ENCODE measurements around the gene ABHD10.

Gene ABHD10

GRCh38 chr3:112019716-112020115, 40.9 kb downstream of the ABHD10 start:
- no peak overlapping the region for H3K18ac ChIP-seq (ENCODE audit: low read length)
- H3K27me3 ChIP-seq (ENCODE audit: insufficient read depth, low read length, poor library complexity): no peaks in the 10 kb centered on the region
- H3K56ac ChIP-seq (ENCODE audit: low read length): no peak overlapping the region
- H3K79me1 ChIP-seq (ENCODE audit: low read length): no peaks in the 10 kb centered on the region
- no peak overlapping the region for H2BK5ac ChIP-seq (ENCODE audit: low read length)
- H3K27ac ChIP-seq (ENCODE audit: low read depth, low read length): no peak overlapping the region
- no peak for DNase-seq
- no peak overlapping the region for H3K9ac ChIP-seq (ENCODE audit: low read length)
- H4K8ac ChIP-seq (ENCODE audit: low read depth, low read length): no peak overlapping the region
- H3K79me2 ChIP-seq (ENCODE audit: control insufficient read depth, insufficient read depth, low read length): no peaks in the 10 kb centered on the region
- H2BK15ac ChIP-seq (replicated peaks; ENCODE audit: low read depth): no peak overlapping the region
- no peak overlapping the region for H3K4ac ChIP-seq (ENCODE audit: low read depth, low read length)
- no peak overlapping the region for H3K4me2 ChIP-seq (ENCODE audit: low read length)
- no peak overlapping the region for H2BK120ac ChIP-seq (ENCODE audit: low read depth, low read length)
- no peak overlapping the region for H4K5ac ChIP-seq (ENCODE audit: low read length)
- no CpG with 5 or more reads among the region's 1 CpG for WGBS (ENCODE audit: extremely low coverage, insufficient coverage, low lambda C conversion rate)
- no peak overlapping the region for H3K4me3 ChIP-seq (ENCODE audit: low read length)
- no peak overlapping the region for H2AK5ac ChIP-seq (ENCODE audit: low read length)
- no peak overlapping the region for H3K23ac ChIP-seq (ENCODE audit: low read length)
- H3K4me1 ChIP-seq (ENCODE audit: control insufficient read depth, low read depth, low read length): peaks cover 2% of the 10 kb centered on the region
- H3K36me3 ChIP-seq (ENCODE audit: control insufficient read depth, insufficient read depth, low read length): no peaks in the 10 kb centered on the region

- H2AK5ac ChIP-seq (ENCODE audit: low read length): no peak overlapping the region
- H3K27ac ChIP-seq (ENCODE audit: low read depth, low read length): no peak overlapping the region
- no peaks in the 10 kb centered on the region for H3K79me2 ChIP-seq (ENCODE audit: control insufficient read depth, insufficient read depth, low read length)
- peaks cover 2% of the 10 kb centered on the region for H3K4me1 ChIP-seq (ENCODE audit: control insufficient read depth, low read depth, low read length)
- H2BK15ac ChIP-seq (replicated peaks; ENCODE audit: low read depth): no peak overlapping the region
- H3K4me2 ChIP-seq (ENCODE audit: low read length): no peak overlapping the region
- no CpG with 5 or more reads among the region's 1 CpG for WGBS (ENCODE audit: extremely low coverage, insufficient coverage, low lambda C conversion rate)
- no peaks in the 10 kb centered on the region for H3K36me3 ChIP-seq (ENCODE audit: control insufficient read depth, insufficient read depth, low read length)
- no peaks in the 10 kb centered on the region for H3K27me3 ChIP-seq (ENCODE audit: insufficient read depth, low read length, poor library complexity)
- no peak overlapping the region for H3K9ac ChIP-seq (ENCODE audit: low read length)
- no peak overlapping the region for H4K5ac ChIP-seq (ENCODE audit: low read length)
- H3K18ac ChIP-seq (ENCODE audit: low read length): no peak overlapping the region
- H2BK120ac ChIP-seq (ENCODE audit: low read depth, low read length): no peak overlapping the region
- H3K4ac ChIP-seq (ENCODE audit: low read depth, low read length): no peak overlapping the region
- no peak overlapping the region for H2BK5ac ChIP-seq (ENCODE audit: low read length)
- no peak overlapping the region for H3K4me3 ChIP-seq (ENCODE audit: low read length)
- no peak overlapping the region for H3K56ac ChIP-seq (ENCODE audit: low read length)
- no peak for DNase-seq
- H4K8ac ChIP-seq (ENCODE audit: low read depth, low read length): no peak overlapping the region
- no peaks in the 10 kb centered on the region for H3K79me1 ChIP-seq (ENCODE audit: low read length)
- H3K23ac ChIP-seq (ENCODE audit: low read length): no peak overlapping the region
Observed at GRCh38 chr3:112020674-112021085, 41.9 kb downstream of the ABHD10 start.

GRCh38 chr3:112027142-112027541, 48.3 kb downstream of the ABHD10 start:
- H3K79me2 ChIP-seq (ENCODE audit: control insufficient read depth, insufficient read depth, low read length): no peaks in the 10 kb centered on the region
- no peak overlapping the region for H3K4ac ChIP-seq (ENCODE audit: low read depth, low read length)
- H3K18ac ChIP-seq (ENCODE audit: low read length): no peak overlapping the region
- no peaks in the 10 kb centered on the region for H3K27me3 ChIP-seq (ENCODE audit: insufficient read depth, low read length, poor library complexity)
- H2BK120ac ChIP-seq (ENCODE audit: low read depth, low read length): no peak overlapping the region
- no peaks in the 10 kb centered on the region for H3K36me3 ChIP-seq (ENCODE audit: control insufficient read depth, insufficient read depth, low read length)
- WGBS (ENCODE audit: extremely low coverage, insufficient coverage, low lambda C conversion rate): no CpG with 5 or more reads among the region's 4 CpGs
- H3K4me1 ChIP-seq (ENCODE audit: control insufficient read depth, low read depth, low read length): no peaks in the 10 kb centered on the region
- no peak overlapping the region for H4K5ac ChIP-seq (ENCODE audit: low read length)
- H3K9ac ChIP-seq (ENCODE audit: low read length): no peak overlapping the region
- H2BK5ac ChIP-seq (ENCODE audit: low read length): no peak overlapping the region
- H3K4me3 ChIP-seq (ENCODE audit: low read length): no peak overlapping the region
- no peak overlapping the region for H3K27ac ChIP-seq (ENCODE audit: low read depth, low read length)
- H3K23ac ChIP-seq (ENCODE audit: low read length): no peak overlapping the region
- H2AK5ac ChIP-seq (ENCODE audit: low read length): no peak overlapping the region
- H3K56ac ChIP-seq (ENCODE audit: low read length): no peak overlapping the region
- H3K4me2 ChIP-seq (ENCODE audit: low read length): no peak overlapping the region
- H4K8ac ChIP-seq (ENCODE audit: low read depth, low read length): no peak overlapping the region
- H3K79me1 ChIP-seq (ENCODE audit: low read length): no peaks in the 10 kb centered on the region
- no peak for DNase-seq
- H2BK15ac ChIP-seq (replicated peaks; ENCODE audit: low read depth): no peak overlapping the region

- no peak overlapping the region for H3K4ac ChIP-seq (ENCODE audit: low read depth, low read length)
- H3K4me1 ChIP-seq (ENCODE audit: control insufficient read depth, low read depth, low read length): no peaks in the 10 kb centered on the region
- no peak for DNase-seq
- no peak overlapping the region for H2BK5ac ChIP-seq (ENCODE audit: low read length)
- H2AK5ac ChIP-seq (ENCODE audit: low read length): no peak overlapping the region
- no peak overlapping the region for H3K9ac ChIP-seq (ENCODE audit: low read length)
- no peaks in the 10 kb centered on the region for H3K79me1 ChIP-seq (ENCODE audit: low read length)
- H3K4me3 ChIP-seq (ENCODE audit: low read length): no peak overlapping the region
- H4K8ac ChIP-seq (ENCODE audit: low read depth, low read length): no peak overlapping the region
- H4K5ac ChIP-seq (ENCODE audit: low read length): no peak overlapping the region
- no CpG with 5 or more reads among the region's 4 CpGs for WGBS (ENCODE audit: extremely low coverage, insufficient coverage, low lambda C conversion rate)
- no peak overlapping the region for H3K27ac ChIP-seq (ENCODE audit: low read depth, low read length)
- H2BK120ac ChIP-seq (ENCODE audit: low read depth, low read length): no peak overlapping the region
- no peak overlapping the region for H3K23ac ChIP-seq (ENCODE audit: low read length)
- no peak overlapping the region for H3K18ac ChIP-seq (ENCODE audit: low read length)
- H3K56ac ChIP-seq (ENCODE audit: low read length): no peak overlapping the region
- H3K36me3 ChIP-seq (ENCODE audit: control insufficient read depth, insufficient read depth, low read length): no peaks in the 10 kb centered on the region
- no peak overlapping the region for H2BK15ac ChIP-seq (replicated peaks; ENCODE audit: low read depth)
- no peaks in the 10 kb centered on the region for H3K79me2 ChIP-seq (ENCODE audit: control insufficient read depth, insufficient read depth, low read length)
- H3K4me2 ChIP-seq (ENCODE audit: low read length): no peak overlapping the region
- no peaks in the 10 kb centered on the region for H3K27me3 ChIP-seq (ENCODE audit: insufficient read depth, low read length, poor library complexity)
Observed at GRCh38 chr3:112027826-112028225, 49.0 kb downstream of the ABHD10 start.

GRCh38 chr3:112030901-112031300, 52.1 kb downstream of the ABHD10 start:
- H2AK5ac ChIP-seq (ENCODE audit: low read length): no peak overlapping the region
- no peak overlapping the region for H3K9ac ChIP-seq (ENCODE audit: low read length)
- no peak overlapping the region for H2BK5ac ChIP-seq (ENCODE audit: low read length)
- no peaks in the 10 kb centered on the region for H3K79me2 ChIP-seq (ENCODE audit: control insufficient read depth, insufficient read depth, low read length)
- H3K23ac ChIP-seq (ENCODE audit: low read length): no peak overlapping the region
- H3K27ac ChIP-seq (ENCODE audit: low read depth, low read length): no peak overlapping the region
- no peaks in the 10 kb centered on the region for H3K4me1 ChIP-seq (ENCODE audit: control insufficient read depth, low read depth, low read length)
- H2BK15ac ChIP-seq (replicated peaks; ENCODE audit: low read depth): no peak overlapping the region
- H4K8ac ChIP-seq (ENCODE audit: low read depth, low read length): no peak overlapping the region
- no peak overlapping the region for H3K18ac ChIP-seq (ENCODE audit: low read length)
- H3K27me3 ChIP-seq (ENCODE audit: insufficient read depth, low read length, poor library complexity): no peaks in the 10 kb centered on the region
- no peak overlapping the region for H2BK120ac ChIP-seq (ENCODE audit: low read depth, low read length)
- no peak overlapping the region for H3K4me3 ChIP-seq (ENCODE audit: low read length)
- no peak for DNase-seq
- no peaks in the 10 kb centered on the region for H3K36me3 ChIP-seq (ENCODE audit: control insufficient read depth, insufficient read depth, low read length)
- no peak overlapping the region for H3K4ac ChIP-seq (ENCODE audit: low read depth, low read length)
- H3K79me1 ChIP-seq (ENCODE audit: low read length): no peaks in the 10 kb centered on the region
- no peak overlapping the region for H4K5ac ChIP-seq (ENCODE audit: low read length)
- H3K56ac ChIP-seq (ENCODE audit: low read length): no peak overlapping the region
- H3K4me2 ChIP-seq (ENCODE audit: low read length): no peak overlapping the region
- no CpG with 5 or more reads among the region's 5 CpGs for WGBS (ENCODE audit: extremely low coverage, insufficient coverage, low lambda C conversion rate)

- Histone ChIP-seq H3K27me3 (ENCODE audit: insufficient read depth, low read length, poor library complexity) (no peaks in the 10 kb centered on the region), H3K4me2 (ENCODE audit: low read length) (no peak overlapping the region), H3K4me1 (ENCODE audit: control insufficient read depth, low read depth, low read length) (no peaks in the 10 kb centered on the region), H3K4me3 (ENCODE audit: low read length) (no peak overlapping the region), H3K18ac (ENCODE audit: low read length) (no peak overlapping the region), H2BK120ac (ENCODE audit: low read depth, low read length) (no peak overlapping the region), H3K4ac (ENCODE audit: low read depth, low read length) (no peak overlapping the region), H2BK15ac (replicated peaks; ENCODE audit: low read depth) (no peak overlapping the region), H2AK5ac (ENCODE audit: low read length) (no peak overlapping the region), H3K9ac (ENCODE audit: low read length) (no peak overlapping the region), H3K36me3 (ENCODE audit: control insufficient read depth, insufficient read depth, low read length) (no peaks in the 10 kb centered on the region), H3K23ac (ENCODE audit: low read length) (no peak overlapping the region), H3K27ac (ENCODE audit: low read depth, low read length) (no peak overlapping the region), H3K79me2 (ENCODE audit: control insufficient read depth, insufficient read depth, low read length) (no peaks in the 10 kb centered on the region), H4K5ac (ENCODE audit: low read length) (no peak overlapping the region), H2BK5ac (ENCODE audit: low read length) (no peak overlapping the region), H3K79me1 (ENCODE audit: low read length) (no peaks in the 10 kb centered on the region), H3K56ac (ENCODE audit: low read length) (no peak overlapping the region), H4K8ac (ENCODE audit: low read depth, low read length) (no peak overlapping the region)
- DNase-seq: no peak
- no CpG with 5 or more reads among the region's 5 CpGs for WGBS (ENCODE audit: extremely low coverage, insufficient coverage, low lambda C conversion rate)
Observed at GRCh38 chr3:112032098-112032731, 53.4 kb downstream of the ABHD10 start.
